Measurements from ENCODE around the gene GATA3. TPM values are rescaled to one million over a fixed set of nuclear protein-coding genes. Genes with fewer than 3 reads are reported as not detected.
A peak's percentile ranks its signal among the peaks of the same experiment; 100 is the strongest.

Gene GATA3
- total RNA-seq, 1 donor: not detected

DNA sequence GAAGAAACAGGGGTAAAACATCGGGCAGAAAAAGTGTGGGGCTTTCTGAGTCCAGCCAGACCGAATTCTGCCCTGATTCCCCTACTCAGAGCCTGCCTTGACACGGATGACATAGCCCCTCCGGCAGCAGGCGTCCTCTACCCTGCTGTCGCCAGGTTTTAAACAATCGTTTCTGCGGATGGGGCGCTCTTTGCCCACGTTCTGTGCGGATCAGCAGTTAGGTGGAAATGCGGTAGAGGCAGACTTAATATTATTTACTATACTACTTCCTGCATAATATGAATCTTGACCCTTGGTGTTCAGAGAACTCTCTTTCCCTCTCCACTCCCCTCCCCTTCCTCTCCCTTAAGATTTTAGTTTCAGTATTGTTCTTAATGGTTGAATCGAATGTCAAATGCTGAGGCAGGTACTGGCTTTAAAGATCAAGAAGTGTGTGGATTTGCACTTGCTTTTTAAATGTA is 2.4 kb downstream of the GATA3 start:
- TF ChIP-seq, protein P1, sequence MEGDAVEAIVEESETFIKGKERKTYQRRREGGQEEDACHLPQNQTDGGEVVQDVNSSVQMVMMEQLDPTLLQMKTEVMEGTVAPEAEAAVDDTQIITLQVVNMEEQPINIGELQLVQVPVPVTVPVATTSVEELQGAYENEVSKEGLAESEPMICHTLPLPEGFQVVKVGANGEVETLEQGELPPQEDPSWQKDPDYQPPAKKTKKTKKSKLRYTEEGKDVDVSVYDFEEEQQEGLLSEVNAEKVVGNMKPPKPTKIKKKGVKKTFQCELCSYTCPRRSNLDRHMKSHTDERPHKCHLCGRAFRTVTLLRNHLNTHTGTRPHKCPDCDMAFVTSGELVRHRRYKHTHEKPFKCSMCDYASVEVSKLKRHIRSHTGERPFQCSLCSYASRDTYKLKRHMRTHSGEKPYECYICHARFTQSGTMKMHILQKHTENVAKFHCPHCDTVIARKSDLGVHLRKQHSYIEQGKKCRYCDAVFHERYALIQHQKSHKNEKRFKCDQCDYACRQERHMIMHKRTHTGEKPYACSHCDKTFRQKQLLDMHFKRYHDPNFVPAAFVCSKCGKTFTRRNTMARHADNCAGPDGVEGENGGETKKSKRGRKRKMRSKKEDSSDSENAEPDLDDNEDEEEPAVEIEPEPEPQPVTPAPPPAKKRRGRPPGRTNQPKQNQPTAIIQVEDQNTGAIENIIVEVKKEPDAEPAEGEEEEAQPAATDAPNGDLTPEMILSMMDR (IDR thresholded peaks at IDR 0.05; ENCODE audit: extremely low read depth, low read depth, low read length): no peak
- peaks cover 6% of the 10 kb centered on the region for H3K4me1 ChIP-seq (ENCODE audit: insufficient read depth, low read length)
- H3K27ac ChIP-seq (ENCODE audit: low read depth, low read length): no peak overlapping the region
- no peaks in the 10 kb centered on the region for H3K9me3 ChIP-seq (ENCODE audit: low read depth, low read length)
- peaks cover 61% of the 10 kb centered on the region for H3K27me3 ChIP-seq (ENCODE audit: insufficient read depth, low read length)
- no peak overlapping the region for H3K4me3 ChIP-seq (ENCODE audit: insufficient read depth, low read length)
- no peaks in the 10 kb centered on the region for H4K20me1 ChIP-seq (ENCODE audit: insufficient read depth, low read length)
- no peaks in the 10 kb centered on the region for H3K36me3 ChIP-seq (ENCODE audit: insufficient read depth, low read length)
- H2AFZ ChIP-seq (ENCODE audit: low read length): no peak overlapping the region
- no peaks in the 10 kb centered on the region for H3K79me2 ChIP-seq (ENCODE audit: insufficient read depth, low read length)
- DNase-seq (ENCODE audit: insufficient read length, low spot score, missing footprints): peak; percentile 75
- H3K4me2 ChIP-seq (ENCODE audit: insufficient read depth, low read length): no peak overlapping the region

DNA sequence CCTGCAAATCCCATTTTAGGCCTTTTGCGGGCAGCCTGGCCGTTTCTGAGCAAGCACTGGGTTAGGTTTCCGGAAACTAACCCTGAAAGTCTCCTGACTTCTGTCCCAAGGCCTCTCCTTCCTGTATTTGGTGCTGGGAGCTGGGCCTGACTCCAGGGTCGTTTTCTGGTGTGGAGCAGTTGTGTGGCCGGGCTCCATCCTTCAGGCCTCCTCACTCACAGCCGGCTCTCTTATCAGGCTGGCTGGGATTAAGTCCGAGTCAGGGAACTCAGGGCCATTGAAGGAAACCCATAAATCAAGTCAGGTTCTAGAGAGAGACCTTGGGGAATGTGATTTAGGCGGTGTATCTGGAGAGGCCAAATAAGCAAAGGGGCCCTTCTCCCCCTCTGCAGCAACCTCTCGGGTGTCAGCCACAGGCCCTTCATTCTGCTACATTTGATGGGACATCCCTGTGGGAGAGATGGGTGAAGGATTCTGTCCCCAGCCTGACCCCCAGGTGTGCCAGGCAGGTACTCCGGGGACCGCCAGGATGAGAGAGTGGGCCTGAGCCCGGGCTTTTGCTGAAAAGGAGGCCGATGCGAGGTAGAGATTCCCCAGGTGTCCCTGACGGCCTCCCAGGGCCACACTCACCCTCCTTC is 3.3 kb downstream of the GATA3 start:
- H3K4me3 ChIP-seq (ENCODE audit: insufficient read depth, low read length): no peak overlapping the region
- peaks cover 6% of the 10 kb centered on the region for H3K4me1 ChIP-seq (ENCODE audit: insufficient read depth, low read length)
- H3K27ac ChIP-seq (ENCODE audit: low read depth, low read length): no peak overlapping the region
- H4K20me1 ChIP-seq (ENCODE audit: insufficient read depth, low read length): no peaks in the 10 kb centered on the region
- no peaks in the 10 kb centered on the region for H3K79me2 ChIP-seq (ENCODE audit: insufficient read depth, low read length)
- TF ChIP-seq, protein P1 (IDR thresholded peaks at IDR 0.05; ENCODE audit: extremely low read depth, low read depth, low read length): no peak
- no peaks in the 10 kb centered on the region for H3K36me3 ChIP-seq (ENCODE audit: insufficient read depth, low read length)
- no peaks in the 10 kb centered on the region for H3K9me3 ChIP-seq (ENCODE audit: low read depth, low read length)
- DNase-seq (ENCODE audit: insufficient read length, low spot score, missing footprints): peak; percentile 71
- H3K4me2 ChIP-seq (ENCODE audit: insufficient read depth, low read length): no peak overlapping the region
- H2AFZ ChIP-seq (ENCODE audit: low read length): no peak overlapping the region
- H3K27me3 ChIP-seq (ENCODE audit: insufficient read depth, low read length): peaks cover 56% of the 10 kb centered on the region

DNA sequence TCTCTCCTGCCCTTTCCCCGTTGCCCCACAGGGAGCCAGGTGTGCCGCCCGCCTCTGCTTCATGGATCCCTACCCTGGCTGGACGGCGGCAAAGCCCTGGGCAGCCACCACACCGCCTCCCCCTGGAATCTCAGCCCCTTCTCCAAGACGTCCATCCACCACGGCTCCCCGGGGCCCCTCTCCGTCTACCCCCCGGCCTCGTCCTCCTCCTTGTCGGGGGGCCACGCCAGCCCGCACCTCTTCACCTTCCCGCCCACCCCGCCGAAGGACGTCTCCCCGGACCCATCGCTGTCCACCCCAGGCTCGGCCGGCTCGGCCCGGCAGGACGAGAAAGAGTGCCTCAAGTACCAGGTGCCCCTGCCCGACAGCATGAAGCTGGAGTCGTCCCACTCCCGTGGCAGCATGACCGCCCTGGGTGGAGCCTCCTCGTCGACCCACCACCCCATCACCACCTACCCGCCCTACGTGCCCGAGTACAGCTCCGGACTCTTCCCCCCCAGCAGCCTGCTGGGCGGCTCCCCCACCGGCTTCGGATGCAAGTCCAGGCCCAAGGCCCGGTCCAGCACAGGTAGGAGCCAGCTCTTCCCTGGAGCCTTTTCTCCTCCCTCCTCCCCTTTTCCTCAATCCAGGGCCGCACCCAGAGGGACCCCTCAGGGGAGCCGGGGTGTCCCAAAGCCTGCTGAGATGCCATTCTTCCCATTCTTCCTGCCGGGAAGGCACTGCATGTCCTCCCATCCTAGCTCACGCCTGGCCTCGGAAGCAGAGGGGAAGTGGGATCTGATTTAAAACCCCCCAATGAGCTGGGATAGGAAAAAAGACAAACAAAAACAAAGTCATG is 4.0 kb downstream of the GATA3 start:
- Histone ChIP-seq H3K36me3 (ENCODE audit: insufficient read depth, low read length) (no peaks in the 10 kb centered on the region), H2AFZ (ENCODE audit: low read length) (no peak overlapping the region), H3K79me2 (ENCODE audit: insufficient read depth, low read length) (no peaks in the 10 kb centered on the region), H3K27me3 (ENCODE audit: insufficient read depth, low read length) (peaks cover 52% of the 10 kb centered on the region), H3K4me1 (ENCODE audit: insufficient read depth, low read length) (peaks cover 6% of the 10 kb centered on the region), H3K27ac (ENCODE audit: low read depth, low read length) (no peak overlapping the region), H3K9me3 (ENCODE audit: low read depth, low read length) (no peaks in the 10 kb centered on the region), H3K4me2 (ENCODE audit: insufficient read depth, low read length) (no peak overlapping the region), H3K4me3 (ENCODE audit: insufficient read depth, low read length) (no peak overlapping the region), H4K20me1 (ENCODE audit: insufficient read depth, low read length) (no peaks in the 10 kb centered on the region)
- TF ChIP-seq, protein P1 (IDR thresholded peaks at IDR 0.05; ENCODE audit: extremely low read depth, low read depth, low read length): no peak
- peak; percentile 80 for DNase-seq (ENCODE audit: insufficient read length, low spot score, missing footprints)
